ENCODE data around the gene PLEKHO2. TPM values are rescaled to one million over a fixed set of nuclear protein-coding genes. Genes with fewer than 3 reads are reported as not detected.

Gene PLEKHO2
- total and polyA plus RNA-seq, 10 of the 15 experiments (the other 5 are each of a cell fraction or from before 2014, with no cell fraction given), result 1.4 to 25.6 (median 20.5) TPM

DNA sequence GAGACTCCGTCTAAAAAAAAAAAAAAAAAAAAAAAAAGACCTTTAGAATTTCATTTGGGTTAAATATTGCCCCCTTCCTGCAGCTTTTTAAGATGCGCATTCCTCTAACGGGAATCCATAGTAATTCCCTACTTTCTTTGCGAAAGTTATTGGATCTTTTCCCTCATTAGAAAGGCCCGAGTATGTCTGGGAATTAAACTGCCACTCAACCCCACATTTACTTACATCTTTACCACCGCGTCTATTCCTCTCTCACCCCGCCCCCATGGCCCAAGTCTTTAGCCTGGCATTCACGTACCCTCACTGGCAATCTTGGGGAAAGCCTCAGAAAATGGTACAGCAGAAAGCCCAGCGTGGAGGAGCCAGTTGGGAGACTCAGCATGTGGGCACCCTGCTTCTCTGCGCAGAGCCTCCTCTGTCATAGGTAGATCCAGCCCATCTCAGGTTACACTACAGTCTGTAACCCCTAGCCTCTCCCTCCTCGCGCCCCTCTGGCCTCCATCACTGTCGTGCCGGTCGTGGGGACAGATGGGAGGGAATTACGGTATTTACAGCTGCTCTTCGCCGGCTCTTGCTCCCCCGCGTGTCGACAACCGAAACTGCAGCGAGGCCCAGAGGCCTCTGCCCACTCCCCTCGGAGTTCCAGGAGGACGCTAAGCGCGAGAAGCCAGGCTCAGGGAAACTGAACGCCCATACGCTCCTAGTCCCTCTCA lies 63.6 kb downstream of the PLEKHO2 start (continued):
- TF ChIP-seq FOS (IDR thresholded peaks at IDR 0.05; ENCODE audit: borderline replicate concordance, extremely low read depth, insufficient read length), result no peak
- TF ChIP-seq SREBF1 (IDR thresholded peaks at IDR 0.05; ENCODE audit: low read length), result no peak
- TF ChIP-seq BMI1 (IDR thresholded peaks at IDR 0.05; ENCODE audit: borderline replicate concordance), result no peak
- 0 out of 2 replicates have a peak, but pooled peaks have one; percentile 44 for TF ChIP-seq RB1 (IDR thresholded peaks at IDR 0.05; ENCODE audit: borderline replicate concordance)
- TF ChIP-seq RAD51 (IDR thresholded peaks at IDR 0.05), result no peak
- TF ChIP-seq, protein P1, sequence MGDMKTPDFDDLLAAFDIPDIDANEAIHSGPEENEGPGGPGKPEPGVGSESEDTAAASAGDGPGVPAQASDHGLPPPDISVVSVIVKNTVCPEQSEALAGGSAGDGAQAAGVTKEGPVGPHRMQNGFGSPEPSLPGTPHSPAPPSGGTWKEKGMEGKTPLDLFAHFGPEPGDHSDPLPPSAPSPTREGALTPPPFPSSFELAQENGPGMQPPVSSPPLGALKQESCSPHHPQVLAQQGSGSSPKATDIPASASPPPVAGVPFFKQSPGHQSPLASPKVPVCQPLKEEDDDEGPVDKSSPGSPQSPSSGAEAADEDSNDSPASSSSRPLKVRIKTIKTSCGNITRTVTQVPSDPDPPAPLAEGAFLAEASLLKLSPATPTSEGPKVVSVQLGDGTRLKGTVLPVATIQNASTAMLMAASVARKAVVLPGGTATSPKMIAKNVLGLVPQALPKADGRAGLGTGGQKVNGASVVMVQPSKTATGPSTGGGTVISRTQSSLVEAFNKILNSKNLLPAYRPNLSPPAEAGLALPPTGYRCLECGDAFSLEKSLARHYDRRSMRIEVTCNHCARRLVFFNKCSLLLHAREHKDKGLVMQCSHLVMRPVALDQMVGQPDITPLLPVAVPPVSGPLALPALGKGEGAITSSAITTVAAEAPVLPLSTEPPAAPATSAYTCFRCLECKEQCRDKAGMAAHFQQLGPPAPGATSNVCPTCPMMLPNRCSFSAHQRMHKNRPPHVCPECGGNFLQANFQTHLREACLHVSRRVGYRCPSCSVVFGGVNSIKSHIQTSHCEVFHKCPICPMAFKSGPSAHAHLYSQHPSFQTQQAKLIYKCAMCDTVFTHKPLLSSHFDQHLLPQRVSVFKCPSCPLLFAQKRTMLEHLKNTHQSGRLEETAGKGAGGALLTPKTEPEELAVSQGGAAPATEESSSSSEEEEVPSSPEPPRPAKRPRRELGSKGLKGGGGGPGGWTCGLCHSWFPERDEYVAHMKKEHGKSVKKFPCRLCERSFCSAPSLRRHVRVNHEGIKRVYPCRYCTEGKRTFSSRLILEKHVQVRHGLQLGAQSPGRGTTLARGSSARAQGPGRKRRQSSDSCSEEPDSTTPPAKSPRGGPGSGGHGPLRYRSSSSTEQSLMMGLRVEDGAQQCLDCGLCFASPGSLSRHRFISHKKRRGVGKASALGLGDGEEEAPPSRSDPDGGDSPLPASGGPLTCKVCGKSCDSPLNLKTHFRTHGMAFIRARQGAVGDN (IDR thresholded peaks at IDR 0.05), result peak; percentile 32; the same call in 1 of the 2 replicates
- TF ChIP-seq ZNF274 (IDR thresholded peaks at IDR 0.05; ENCODE audit: insufficient read depth, insufficient read length), result no peak
- TF ChIP-seq SMAD1 (IDR thresholded peaks at IDR 0.05; ENCODE audit: low read depth, partially characterized antibody), result no peak
- TF ChIP-seq IKZF1 (conservative IDR thresholded peaks at IDR 0.05), result peak; percentile 60
- TF ChIP-seq, protein P2, sequence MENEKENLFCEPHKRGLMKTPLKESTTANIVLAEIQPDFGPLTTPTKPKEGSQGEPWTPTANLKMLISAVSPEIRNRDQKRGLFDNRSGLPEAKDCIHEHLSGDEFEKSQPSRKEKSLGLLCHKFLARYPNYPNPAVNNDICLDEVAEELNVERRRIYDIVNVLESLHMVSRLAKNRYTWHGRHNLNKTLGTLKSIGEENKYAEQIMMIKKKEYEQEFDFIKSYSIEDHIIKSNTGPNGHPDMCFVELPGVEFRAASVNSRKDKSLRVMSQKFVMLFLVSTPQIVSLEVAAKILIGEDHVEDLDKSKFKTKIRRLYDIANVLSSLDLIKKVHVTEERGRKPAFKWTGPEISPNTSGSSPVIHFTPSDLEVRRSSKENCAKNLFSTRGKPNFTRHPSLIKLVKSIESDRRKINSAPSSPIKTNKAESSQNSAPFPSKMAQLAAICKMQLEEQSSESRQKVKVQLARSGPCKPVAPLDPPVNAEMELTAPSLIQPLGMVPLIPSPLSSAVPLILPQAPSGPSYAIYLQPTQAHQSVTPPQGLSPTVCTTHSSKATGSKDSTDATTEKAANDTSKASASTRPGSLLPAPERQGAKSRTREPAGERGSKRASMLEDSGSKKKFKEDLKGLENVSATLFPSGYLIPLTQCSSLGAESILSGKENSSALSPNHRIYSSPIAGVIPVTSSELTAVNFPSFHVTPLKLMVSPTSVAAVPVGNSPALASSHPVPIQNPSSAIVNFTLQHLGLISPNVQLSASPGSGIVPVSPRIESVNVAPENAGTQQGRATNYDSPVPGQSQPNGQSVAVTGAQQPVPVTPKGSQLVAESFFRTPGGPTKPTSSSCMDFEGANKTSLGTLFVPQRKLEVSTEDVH (IDR thresholded peaks at IDR 0.05; ENCODE audit: low read depth, partially characterized antibody), result no peak
- no peak for TF ChIP-seq SIN3A (IDR thresholded peaks at IDR 0.05; ENCODE audit: low read depth, low read length)
